H1 (cell line): ENCODE data around the gene TGFBR1.

Experiments used
- ATF3 ChIP-seq: IDR thresholded peaks from 2 replicates; pipeline ENCODE4 v1.6.1; 2011; ENCODE audit warnings: low read depth, mild to moderate bottlenecking, low read length; ENCODE audit not compliant: insufficient read depth
- CBX8 ChIP-seq: fragments of 300-800, 300-1000 bp; sonication (generic); IDR thresholded peaks from 2 replicates; pipeline ENCODE4 v1.7.1; 2016; ENCODE audit warnings: low read depth, low read length, borderline replicate concordance
- CTCF ChIP-seq, 3 experiments: IDR thresholded peaks; 1 replicate in 2 of 3; 2 replicates in 1 of 3; pipeline versions ENCODE4 v1.5.1 to v1.6.1; 2011; ENCODE audit warnings: low read length in 3 of 3, mild to moderate bottlenecking in 3 of 3, inconsistent platforms in 2 of 3, low read depth in 1 of 3, moderate library complexity in 1 of 3; ENCODE audit not compliant: insufficient read depth in 1 of 3; ENCODE audit errors: control extremely low read depth in 1 of 3
- EZH2 ChIP-seq: fragments of 200-600 bp; sonication (generic); IDR thresholded peaks from 2 replicates; pipeline ENCODE4 v1.7.1; 2012; ENCODE audit warnings: low read depth, mild to moderate bottlenecking, moderate library complexity, low read length, inconsistent platforms; ENCODE audit not compliant: severe bottlenecking
- MAX ChIP-seq: IDR thresholded peaks from 2 replicates; pipeline ENCODE4 v1.6.1; 2012; ENCODE audit warnings: inconsistent platforms
- NRF1 ChIP-seq: IDR thresholded peaks from 2 replicates; pipeline ENCODE4 v1.6.1; 2011; ENCODE audit warnings: mild to moderate bottlenecking, low read depth, low read length, improper control_type of control experiment
- POLR2AphosphoS5 ChIP-seq: IDR thresholded peaks from 2 replicates; pipeline ENCODE4 v1.6.1; 2011; ENCODE audit warnings: low read depth, low read length
- RBBP5 ChIP-seq: IDR thresholded peaks from 2 replicates; pipeline ENCODE4 v1.7.1; 2012; ENCODE audit warnings: low read depth, mild to moderate bottlenecking, inconsistent platforms, low read length, moderate library complexity, borderline replicate concordance
- RFX5 ChIP-seq: IDR thresholded peaks from 2 replicates; pipeline ENCODE4 v1.6.1; 2011; ENCODE audit warnings: low read depth, low read length, improper control_type of control experiment, borderline replicate concordance
- SIN3A ChIP-seq, 2 experiments: IDR thresholded peaks in 1 of 2; conservative IDR thresholded peaks in 1 of 2; 2 replicates each; pipeline ENCODE4 v1.6.1; 2011 to 2012; ENCODE audit warnings: low read length in 2 of 2, improper control_type of control experiment in 1 of 2, low read depth in 1 of 2, mild to moderate bottlenecking in 1 of 2
- SP1 ChIP-seq: IDR thresholded peaks from 2 replicates; pipeline ENCODE4 v1.6.1; 2011; ENCODE audit warnings: low read depth, low read length
- USF2 ChIP-seq: IDR thresholded peaks from 2 replicates; pipeline ENCODE4 v1.6.1; 2011; ENCODE audit warnings: low read length, improper control_type of control experiment

GRCh38 chr9:99073985-99074901, 30.7 kb upstream of the TGFBR1 start:
- no peak for TF ChIP-seq USF2
- TF ChIP-seq CTCF (IDR thresholded peaks at IDR 0.05; ENCODE audit: control extremely low read depth in 1 of 3, insufficient read depth in 1 of 3, low read depth in 1 of 3, low read length in 3 of 3): no peak
- TF ChIP-seq POLR2AphosphoS5: no peak
- no peak for TF ChIP-seq EZH2
- no peak for TF ChIP-seq RFX5
- no peak for TF ChIP-seq CBX8
- TF ChIP-seq MAX: no peak
- TF ChIP-seq NRF1: no peak
- TF ChIP-seq RBBP5: no peak
- no peak for TF ChIP-seq SIN3A (conservative IDR thresholded peaks at IDR 0.05 in 1 of 2, IDR thresholded peaks at IDR 0.05 in 1 of 2; ENCODE audit: low read depth in 1 of 2, low read length in 2 of 2)
- no peak for TF ChIP-seq SP1
- TF ChIP-seq ATF3: no peak
